Activated T-cell treated with anti-CD3 and anti-CD28 coated beads, Interleukin-2, amount 50 U/mL, for 48 hours (primary cell): Measurements from ENCODE around the gene SLC4A8.

Experiments
- DNase-seq, 2 experiments: peaks; one replicate each; pipeline ENCODE4 v3.0.0-alpha.2; 2020

SLC4A8 gene

DNA sequence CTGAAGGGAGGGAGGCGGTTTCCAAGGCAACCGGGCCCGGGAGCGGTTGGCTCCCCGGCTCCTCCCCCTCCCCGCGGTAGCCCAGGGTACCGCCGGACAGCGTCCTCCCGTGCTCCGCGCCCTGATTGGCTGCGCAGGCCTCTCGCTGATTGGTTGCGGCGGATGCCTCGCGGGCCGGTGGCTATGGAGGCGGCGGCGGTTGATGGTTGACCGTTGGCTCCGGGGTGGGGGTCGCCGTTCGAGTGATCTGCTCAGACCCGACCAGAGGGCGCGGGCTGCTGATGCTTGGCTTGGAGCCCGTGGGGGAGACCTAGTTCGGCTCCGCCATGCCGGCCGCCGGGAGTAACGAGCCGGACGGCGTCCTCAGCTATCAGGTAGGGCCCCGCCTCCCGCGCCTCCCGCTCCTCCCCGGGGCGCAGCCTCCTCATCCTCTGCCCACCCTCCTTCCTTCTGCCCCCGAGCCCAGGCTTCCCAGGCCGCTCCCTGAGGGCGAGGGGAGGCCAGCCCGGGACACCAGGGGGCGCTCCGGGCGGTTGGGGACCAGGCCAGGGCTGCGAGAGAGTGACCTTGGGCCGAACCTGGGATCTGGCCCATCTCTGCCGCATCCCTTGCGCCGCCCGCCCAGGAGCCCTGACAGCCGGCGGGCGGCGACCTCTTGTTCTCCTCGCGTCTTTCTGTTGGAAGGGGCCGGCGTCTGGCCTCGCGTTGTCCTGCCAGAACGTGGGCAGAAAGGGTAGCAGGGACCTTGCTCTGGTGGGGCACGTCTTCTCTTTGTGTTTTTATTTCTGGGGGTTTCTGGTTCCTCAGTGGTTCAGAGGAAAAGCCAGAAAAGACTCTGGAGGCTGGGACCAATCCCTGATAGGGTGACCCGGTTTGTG is at the start of gene SLC4A8:
SLC4A8 (plus strand) TSS at position 170 of the 878 bp plus-strand sequence; CDS start at position 327, 157 bp downstream.
- peak; percentile 84 to 88 for DNase-seq

DNA sequence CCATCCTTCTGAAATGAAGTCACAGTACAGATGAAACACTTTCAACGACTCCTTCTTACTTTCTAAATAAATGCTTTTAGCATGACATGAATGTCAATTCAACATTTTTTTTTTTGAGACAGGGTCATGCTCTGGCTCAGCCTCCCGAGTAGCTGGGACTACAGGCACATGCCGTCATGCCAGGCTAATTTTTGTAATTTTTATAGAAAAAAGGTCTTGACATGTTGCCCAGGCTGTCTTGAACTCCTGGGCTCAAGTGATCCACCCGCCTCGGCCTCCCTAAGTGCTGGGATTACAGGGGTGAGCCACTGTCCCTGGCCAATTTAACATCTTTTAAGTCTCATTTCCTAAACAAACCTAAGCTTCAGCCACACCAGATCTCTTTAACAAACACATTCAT is 49.8 kb upstream of the SLC4A8 start:
- no peak for DNase-seq

GRCh38 chr12:51377099-51377984 is 47.3 kb upstream of the SLC4A8 start:
- no peak for DNase-seq

DNA sequence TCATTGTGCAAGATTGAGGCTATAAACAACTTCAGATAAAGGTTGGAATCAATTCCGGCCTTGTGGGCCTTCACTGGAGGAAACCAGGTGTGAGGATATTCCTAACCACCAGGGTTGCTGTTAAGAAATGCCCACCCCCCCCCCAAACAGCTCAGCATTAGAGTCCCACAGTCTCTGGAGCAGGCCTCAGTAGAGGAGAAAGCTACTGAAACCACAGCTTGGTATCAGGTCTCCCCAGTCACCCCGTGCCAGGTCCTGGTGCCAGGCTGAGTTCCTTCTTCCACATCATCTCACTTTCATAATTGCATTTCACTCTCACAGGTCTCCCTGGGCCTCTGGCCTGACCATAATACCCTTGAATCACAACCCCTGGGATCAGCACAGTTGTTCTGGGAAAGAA is 45.9 kb upstream of the SLC4A8 start:
- DNase-seq, result no peak

DNA sequence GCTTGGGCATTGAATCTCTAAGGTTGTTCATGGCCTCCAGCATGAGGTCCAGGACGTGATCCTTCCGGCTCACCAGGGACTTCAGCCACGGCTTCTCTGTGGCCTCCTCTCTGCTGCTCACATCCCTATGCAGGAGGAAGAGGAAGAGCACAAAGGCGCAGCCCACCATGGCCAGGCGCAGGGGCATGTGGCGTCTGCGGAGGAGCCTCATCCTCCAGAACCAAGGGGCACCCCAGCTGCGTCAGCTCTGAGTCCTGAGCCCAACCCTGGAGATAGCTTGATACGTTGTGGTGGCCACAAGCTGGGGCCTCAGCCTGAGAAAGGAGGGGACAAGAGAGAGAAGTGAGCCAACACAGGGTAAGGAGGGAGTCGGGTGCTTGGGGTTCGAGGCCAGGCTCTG is 45.1 kb upstream of the SLC4A8 start:
- DNase-seq, result no peak

DNA sequence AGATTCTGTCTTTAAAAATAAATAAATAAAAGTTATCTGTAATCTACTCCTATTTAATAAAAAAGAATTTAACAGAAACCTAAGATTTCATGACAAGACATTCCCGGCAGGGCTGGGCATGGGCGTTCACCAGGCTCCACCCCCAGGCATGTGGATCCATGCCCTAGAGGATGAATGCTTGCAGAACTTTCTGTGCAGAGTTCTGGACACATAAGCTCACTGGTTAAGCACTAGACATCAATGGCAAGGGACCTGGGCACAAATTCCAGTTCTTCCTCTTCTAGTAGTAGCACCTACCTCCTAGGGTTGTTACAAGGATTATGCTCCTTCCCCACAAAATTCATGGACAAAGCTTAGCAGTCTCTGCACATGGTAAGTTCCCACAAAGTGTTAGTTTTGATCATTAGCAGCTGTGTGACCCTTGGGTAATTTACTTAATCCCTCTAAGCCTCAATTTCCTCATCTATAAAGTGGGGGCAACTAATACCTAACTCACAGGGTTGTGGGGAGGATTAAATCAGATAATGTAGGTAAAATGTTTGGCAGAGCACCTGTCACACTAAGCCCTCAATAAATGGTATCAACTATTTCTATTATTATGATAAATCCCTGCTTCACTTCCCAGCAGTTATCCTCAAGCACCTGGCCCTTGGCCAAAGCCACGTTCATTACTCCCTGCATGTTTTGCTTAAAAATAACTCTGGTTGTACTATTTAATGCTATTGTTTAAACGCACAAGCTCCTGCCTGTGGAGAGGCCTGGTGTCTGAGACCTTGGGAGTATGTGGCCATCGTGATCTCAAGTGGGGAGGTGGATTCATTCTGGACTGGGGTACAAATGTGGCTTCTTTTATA is 43.2 kb upstream of the SLC4A8 start:
- DNase-seq, result no peak

- DNase-seq, result no peak
These were observed 42.5 kb upstream of the SLC4A8 start for GRCh38 chr12:51382173-51382572.

DNA sequence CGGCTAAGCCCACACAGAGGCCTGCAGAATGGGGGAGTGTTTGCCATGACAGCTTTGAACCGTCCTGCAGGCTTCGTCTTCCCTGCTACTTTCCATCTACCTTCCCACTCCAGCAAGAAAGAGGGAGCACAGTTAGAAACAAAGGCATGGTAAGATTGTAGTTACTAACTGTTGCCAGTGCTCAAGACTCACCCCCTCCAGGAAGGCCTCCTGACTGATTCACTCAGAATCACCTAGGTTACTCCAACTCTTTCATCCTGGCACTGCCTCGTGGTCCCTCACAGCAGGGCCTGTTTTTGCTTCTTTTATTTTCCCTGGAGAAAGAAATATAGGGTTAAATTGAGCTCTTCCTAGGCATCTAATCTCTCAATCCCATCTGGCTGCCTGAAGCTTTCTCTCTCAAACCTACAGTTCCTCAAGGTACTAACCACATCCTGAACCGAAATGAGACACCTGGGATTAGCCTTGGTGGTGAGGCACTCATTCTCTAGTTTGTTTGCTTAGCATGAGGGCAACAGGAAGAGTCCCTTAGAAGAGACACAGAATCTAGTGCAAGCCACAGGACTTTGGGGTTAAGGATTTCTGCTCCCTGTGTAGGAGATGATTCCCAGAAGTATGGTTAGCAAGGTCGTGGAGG is 41.2 kb upstream of the SLC4A8 start:
- no peak for DNase-seq

DNA sequence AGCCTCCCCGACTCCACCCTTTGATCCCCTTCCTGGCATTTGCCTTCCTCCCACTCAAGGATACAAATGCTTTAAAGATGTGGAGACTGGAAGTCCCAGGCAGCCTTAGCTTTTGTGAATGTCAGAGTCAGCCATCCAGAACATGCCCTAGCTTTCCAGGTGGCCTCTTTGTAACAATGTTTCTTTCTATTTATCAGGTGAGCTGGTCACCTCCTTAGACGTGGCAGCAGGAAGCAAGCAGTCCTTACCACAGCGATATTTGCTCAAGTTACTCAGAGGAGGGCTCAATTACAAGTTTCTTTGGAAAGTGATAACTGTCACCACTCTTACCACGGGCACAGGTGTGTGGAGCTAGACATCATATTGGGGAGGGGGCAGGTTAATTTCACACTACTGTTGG is 38.3 kb upstream of the SLC4A8 start:
- no peak for DNase-seq

DNA sequence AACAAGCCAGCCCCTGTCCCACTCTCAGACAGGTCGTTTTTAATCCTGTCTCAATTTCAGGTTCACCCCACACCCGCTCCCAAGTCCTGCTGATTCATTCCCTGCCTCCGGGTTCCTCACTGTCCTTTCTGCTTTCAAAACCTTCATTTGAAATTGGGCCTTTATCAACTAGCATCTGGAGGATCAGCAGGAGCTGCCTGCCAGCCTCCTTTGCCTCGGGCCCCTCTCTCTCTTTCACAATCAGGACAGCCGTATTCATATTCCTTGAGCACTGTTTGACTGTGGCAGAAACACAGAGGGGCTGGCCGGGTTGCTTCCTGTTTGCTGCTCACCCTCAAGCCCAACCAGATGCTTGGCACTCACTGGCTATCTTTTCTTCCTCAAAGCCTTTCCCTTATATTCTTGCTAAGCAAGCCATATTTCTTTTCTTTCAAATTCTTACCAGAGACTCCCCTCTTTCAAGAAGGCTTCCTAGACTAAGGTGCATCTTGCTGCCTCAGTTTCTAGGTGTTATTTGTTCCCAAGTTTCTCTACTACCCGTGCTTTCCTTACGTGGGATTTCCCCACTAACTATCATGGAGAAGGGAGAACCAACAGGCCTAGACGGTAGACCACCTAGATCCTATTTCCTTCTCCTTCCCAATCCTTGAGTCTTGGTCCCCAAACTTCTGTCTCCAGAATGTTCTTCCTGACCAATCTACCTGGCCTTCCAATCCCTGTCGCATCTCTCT is 36.4 kb upstream of the SLC4A8 start:
- no peak for DNase-seq

- DNase-seq, result no peak
These were observed 35.8 kb upstream of the SLC4A8 start for GRCh38 chr12:51388846-51389245.

DNA sequence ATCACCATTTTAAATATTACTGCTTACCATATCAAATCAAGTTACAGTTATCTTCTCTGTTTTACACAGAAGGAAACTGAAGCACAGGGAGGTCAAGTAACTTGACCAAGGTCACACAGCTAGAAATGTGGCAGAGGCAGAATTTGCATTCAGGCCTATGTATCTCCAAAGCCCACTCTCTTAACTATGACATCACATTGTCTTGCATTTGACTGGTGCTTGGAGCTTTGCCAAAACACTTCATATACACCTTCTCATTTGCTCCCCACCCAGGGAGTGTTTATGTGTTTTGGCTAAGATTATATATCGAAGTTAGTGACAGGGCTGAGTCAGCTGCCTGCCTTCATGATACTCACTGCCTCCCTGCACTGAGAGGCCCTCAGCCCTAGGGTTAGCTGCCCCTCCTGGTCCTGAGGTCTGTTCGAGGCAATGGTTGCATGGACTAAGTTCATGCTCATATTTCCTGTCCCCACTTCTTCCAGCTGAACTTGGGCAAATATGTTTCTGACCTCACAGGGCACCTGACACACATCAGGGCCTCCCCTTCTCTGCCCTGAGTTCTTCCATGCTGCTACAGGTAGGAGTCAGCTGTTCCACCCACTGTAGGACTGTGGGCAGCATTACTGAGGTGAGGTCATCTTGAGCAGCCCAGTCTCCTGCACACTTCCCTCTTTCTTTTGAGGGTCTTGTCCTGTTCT is 35.2 kb upstream of the SLC4A8 start:
- peak; percentile 37 to 43 for DNase-seq

- DNase-seq, result no peak
These were observed 34.2 kb upstream of the SLC4A8 start for GRCh38 chr12:51390457-51390856.

DNA sequence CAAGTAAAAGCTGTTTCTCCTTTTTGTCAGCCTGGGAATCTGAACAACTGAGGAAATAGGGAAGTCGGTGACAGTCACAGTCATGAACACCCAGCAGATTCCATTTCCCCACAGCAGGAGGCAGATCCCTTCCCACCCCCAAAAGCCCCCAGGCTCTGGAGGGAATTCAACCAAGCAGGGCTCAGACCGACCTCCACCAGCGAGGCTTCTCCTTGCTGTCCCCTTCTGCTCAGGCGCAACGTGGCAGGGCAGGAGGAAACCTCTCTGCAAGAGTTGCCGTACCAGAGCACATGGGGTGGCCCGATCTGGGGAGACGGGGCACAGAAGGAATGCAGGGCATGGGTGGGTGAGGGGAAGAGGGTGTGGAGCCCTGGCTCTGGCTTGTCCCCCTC is 33.7 kb upstream of the SLC4A8 start:
- DNase-seq, result peak; percentile 47 to 56

- DNase-seq, result peak; percentile 76 to 82
These were observed 33.1 kb upstream of the SLC4A8 start, which contains the start of gene GALNT6 for GRCh38 chr12:51391283-51392123. Gene GALNT6, minus strand, starts transcription at chr12:51391406. Its CDS starts 11,625 bp downstream, at chr12:51379781.

DNA sequence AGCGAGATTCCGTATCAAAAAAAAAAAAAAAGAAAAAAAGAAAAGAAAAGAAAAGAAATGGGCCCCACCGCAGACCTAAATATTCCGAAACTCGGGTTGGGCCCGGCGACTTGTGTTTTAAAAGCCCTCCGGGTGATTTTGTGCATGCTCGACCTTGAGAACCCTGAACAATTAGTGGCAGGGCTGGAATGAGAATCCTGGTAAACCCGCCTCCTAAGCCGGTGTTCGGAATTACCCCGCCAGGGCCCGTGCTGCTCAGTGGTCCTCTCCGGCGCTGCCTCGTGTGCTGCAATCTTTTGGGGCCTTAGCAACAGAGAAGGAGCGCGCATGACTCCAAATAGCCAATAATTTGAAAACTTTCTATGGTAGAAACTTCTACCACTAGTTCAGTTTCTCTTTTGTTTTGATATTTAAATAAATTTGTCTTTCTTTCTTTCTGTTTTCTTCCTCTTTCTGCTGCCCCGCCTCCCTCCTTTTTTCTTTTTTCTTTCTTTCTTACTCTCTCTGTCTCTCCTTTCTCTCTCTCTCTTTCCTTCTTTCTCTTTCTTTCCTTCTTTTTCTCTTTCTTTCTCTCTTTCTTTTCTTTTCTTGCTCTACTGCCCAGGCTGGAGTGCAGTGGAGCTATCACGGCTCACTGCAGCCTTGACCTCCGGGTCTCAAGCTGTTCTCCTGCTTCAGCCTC is 31.9 kb upstream of the SLC4A8 start:
- DNase-seq, result peak; percentile 40 to 52

- DNase-seq, result peak; percentile 58 to 65
These were observed 30.7 kb upstream of the SLC4A8 start for GRCh38 chr12:51393676-51394545.
